NCI-H2107 (cell line): ENCODE results near the gene PCDH15.

ENCODE experiments used
- DNase-seq: peaks from one replicate; lab custom pipeline; 2025; lab: John Stamatoyannopoulos, UW

The PCDH15 gene

DNA sequence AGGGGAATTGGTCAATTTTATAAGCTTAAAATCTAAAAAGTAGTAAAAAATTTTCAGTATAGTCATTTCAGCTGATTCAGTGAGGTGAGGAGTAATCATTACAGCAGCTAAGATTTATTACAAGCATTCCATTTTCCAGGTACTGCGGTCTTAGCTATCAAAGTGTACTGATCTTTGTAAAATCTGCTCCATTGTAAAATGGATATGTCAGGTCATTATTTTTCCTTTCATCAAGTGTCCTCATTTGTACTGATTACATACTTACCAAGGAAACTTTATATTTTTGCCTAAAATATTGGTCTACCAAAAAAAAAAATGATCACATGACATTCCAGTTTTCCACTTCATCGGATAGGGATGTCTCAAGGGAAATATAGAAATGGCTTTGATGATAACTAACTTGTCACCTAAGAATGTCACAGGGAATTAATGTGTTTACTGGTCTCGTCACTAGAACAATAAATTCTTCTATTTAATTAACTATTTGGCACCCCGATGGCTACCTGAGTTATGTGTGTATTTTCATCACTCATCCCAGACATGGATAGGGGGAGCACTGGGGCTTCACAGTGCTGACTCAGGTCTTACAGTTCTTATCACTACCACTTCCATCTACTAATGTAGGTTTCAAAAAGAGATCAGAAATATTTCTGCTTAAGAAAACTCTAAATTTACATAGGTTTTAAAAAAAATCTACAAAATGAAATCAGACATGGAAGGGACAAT lies 948.4 kb downstream of the PCDH15 start:
- DNase-seq = no peak

DNA sequence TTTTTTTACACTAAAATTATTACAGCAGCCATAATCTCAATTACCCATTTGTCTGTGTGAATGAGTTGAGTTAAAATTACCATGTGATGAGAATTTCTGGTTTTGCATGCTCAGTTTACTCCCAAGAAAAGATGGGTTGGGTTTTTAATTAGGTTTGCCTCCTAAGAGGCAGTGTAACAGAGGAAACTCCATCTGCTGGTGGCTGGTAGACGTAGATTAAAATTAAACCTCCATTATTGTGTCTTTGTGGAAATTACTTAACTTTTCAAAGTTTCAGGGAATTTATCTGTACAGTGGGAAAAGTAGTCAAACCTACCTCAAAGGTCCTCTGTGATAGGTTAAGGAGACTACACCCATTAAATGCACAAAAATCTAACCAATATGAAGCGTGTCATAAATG lies 954.2 kb downstream of the PCDH15 start:
- no peak for DNase-seq

DNA sequence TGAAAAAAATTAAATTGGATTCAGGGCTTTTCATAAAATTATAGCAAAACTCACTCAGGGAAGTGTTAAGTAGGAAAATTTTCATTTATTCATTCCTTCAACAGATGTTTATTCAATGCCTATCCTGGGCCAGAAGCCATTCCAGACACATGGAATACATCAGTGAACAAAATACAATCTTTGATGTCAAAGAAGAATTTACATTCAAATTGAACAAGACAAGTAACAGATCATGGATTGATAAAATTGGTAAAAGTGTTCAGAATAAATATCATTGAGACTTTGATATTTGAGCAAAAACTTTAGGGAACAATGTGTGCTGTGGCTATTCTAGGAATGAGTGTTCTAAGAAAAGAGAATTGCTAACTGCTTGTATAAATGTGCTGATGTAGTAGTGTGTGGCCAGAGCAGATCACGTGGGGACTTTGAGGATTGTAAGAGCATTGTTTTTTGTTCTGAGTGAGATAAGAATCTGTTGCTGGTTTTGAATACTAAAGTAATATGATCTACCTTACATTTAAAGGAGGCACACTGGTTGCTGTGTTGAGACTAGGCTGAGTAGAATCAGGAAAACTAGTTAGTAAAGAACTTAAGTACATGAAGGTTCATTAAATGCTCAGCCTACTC lies 957.2 kb downstream of the PCDH15 start:
- DNase-seq = no peak

DNA sequence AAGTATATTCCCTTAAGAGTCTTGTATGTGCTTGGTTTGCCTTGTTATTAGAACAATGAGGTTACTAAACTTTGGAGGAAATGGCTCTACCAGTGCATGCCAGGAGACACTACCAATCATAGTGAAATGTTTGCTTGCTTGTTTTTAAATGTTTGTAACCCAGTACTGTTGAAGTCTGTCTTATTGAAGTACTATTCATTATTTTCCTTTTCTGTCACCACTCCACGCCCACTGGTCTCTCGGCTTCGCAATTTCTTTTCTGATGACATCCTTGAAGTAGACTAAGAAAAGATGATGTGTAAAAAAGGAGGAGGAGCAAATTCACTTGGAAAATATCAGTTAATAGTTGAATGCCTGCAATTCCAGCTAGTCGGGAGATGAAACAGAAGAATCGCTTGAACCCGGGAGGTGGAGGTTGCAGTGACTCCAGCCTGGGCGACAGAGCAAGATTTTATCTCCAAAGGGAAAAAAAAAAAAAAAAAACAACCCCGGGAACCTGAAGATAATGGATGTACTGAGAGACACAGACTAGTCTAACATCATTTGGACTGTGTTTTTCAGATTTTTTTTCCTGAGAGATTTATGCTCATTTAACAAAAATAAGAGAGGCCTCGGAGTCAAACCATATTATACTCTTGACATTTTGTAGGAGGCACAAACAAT lies 959.4 kb downstream of the PCDH15 start:
- no peak for DNase-seq

DNA sequence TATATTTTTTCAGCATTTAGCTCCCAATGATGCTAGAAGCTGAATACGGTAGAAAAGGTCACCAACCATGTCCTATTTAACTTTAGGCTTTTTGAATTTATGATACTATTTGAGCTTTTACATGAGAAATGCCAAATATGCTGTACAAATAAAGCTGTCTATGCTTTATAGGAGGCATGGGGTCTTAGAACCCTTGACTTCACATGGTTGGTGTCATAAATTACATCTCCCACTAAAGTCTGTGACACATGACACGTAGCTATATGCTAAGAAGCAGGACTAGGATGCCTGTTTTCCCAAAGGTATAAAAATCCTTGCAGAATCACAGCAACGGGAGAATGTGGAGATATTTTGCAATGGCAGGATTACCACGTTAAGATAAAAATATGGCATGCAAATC lies 960.4 kb downstream of the PCDH15 start:
- no peak for DNase-seq

GRCh38 chr10:53839440-53840039 lies 961.5 kb downstream of the PCDH15 start:
- no peak for DNase-seq

GRCh38 chr10:53836638-53837037 lies 964.4 kb downstream of the PCDH15 start:
- DNase-seq = no peak

GRCh38 chr10:53833908-53834307 lies 967.1 kb downstream of the PCDH15 start:
- DNase-seq = no peak

GRCh38 chr10:53827261-53827660 lies 973.8 kb downstream of the PCDH15 start:
- DNase-seq = no peak

DNA sequence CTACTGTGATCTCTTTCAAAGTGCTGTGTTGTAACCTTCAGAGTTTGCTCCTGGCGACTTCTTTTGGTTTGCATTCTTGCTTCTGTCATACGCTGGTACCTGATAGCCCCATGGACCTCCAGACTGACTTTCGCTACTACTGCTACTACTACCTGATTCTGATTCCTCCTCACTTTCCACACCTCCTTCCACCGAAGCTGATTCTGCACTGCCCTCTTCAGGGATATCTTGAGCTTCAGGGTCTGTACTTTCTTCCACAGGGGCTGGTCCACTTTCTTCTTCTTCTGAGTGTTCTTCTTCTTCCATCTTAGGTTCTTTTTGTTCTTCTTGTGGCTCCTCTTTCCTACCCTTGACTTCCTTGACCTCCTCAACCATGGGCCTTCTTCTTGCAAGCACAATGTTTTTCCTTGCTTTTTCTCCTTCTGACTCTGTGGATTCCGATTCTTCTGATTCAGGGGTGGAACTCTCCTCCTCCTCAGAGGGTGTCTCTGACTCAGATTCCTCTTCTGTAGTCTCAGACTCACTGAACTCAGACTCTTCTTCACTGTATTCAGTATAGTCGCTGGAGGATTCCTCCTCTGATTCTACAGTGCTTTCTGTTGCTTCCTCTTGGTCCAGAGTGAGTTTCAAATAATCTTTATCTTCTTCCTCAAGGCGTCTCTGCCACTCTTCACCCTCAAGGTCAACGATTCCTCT lies 992.2 kb downstream of the PCDH15 start:
- DNase-seq = no peak

- DNase-seq = no peak
Measured at GRCh38 chr10:53786236-53786900, 1014.7 kb downstream of the PCDH15 start.

DNA sequence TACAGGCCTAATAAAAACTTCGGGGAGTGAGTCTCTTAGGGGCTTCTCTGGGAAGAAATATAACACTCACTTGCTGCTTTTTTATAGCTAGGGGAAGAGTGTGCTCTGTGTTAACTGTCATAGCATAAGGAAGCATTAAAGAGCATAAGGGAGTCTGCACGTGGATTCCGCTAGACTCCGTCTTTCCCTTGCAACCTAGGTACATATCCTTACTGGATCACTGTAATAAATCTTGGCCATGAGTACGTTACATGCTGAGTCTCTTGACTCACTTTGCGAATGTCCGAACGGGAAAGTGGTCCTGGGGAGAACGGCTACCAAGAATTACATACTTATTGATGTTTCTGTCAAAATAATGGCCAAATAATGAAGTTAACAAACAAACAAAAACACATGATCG lies 1029.3 kb downstream of the PCDH15 start:
- DNase-seq = no peak

GRCh38 chr10:53770903-53771302 lies 1030.1 kb downstream of the PCDH15 start:
- DNase-seq = no peak

GRCh38 chr10:53765311-53765710 lies 1035.7 kb downstream of the PCDH15 start:
- no peak for DNase-seq

GRCh38 chr10:53754596-53755250 lies 1046.3 kb downstream of the PCDH15 start:
- no peak for DNase-seq
